CD4-positive, alpha-beta memory T cell (primary cell): ENCODE results near the gene PDRG1. TPM values are rescaled to one million over a fixed set of nuclear protein-coding genes. Genes with fewer than 3 reads are reported as not detected.

Experiments used
- CTCF ChIA-PET: fragments of 350-600 bp; sonication (Branson Sonifier 250); formaldehyde crosslinking; loops from one replicate; lab custom pipeline; 2021; ENCODE audit warnings: inconsistent platforms; ENCODE audit not compliant: partially characterized antibody; lab: Charles Lee
- POLR2A ChIA-PET: fragments of 350-600 bp; sonication (Branson Sonifier 250); formaldehyde crosslinking; loops from one replicate; lab custom pipeline; 2021; ENCODE audit not compliant: partially characterized antibody; lab: Charles Lee
- DNase-seq, 5 donors: peaks; one replicate each; pipeline versions ENCODE4 v3.0.0 to v3.0.0-alpha.2; 2020 to 2022; ENCODE audit warnings: mixed read lengths in 1 of 5
- H3K27ac ChIP-seq: one replicate; pipeline ENCODE4 v1.7.0; 2013; ENCODE audit warnings: low read depth, low read length
- H3K27me3 ChIP-seq: 2 replicates; pipeline ENCODE4 v1.7.0; 2013; ENCODE audit warnings: mild to moderate bottlenecking, low read length, moderate library complexity; ENCODE audit not compliant: insufficient read depth
- H3K36me3 ChIP-seq: 2 replicates; pipeline ENCODE4 v1.7.0; 2013; ENCODE audit warnings: mild to moderate bottlenecking, low read length, moderate library complexity; ENCODE audit not compliant: insufficient read depth
- H3K4me1 ChIP-seq: 2 replicates; pipeline ENCODE4 v1.7.0; 2013; ENCODE audit warnings: mild to moderate bottlenecking, low read length, moderate library complexity; ENCODE audit not compliant: insufficient read depth
- H3K4me3 ChIP-seq, 2 donors: one replicate each; pipeline ENCODE4 v1.7.0; 2013; ENCODE audit warnings: low read length in 2 of 2, mild to moderate bottlenecking in 1 of 2
- H3K9me3 ChIP-seq, 2 donors: one replicate each; pipeline ENCODE4 v1.7.0; 2013; ENCODE audit warnings: low read length in 2 of 2, control low read depth in 1 of 2; ENCODE audit not compliant: control insufficient read depth in 1 of 2
- H3K27ac Mint-ChIP-seq, 7 donors: one replicate each; pipeline ENCODE4 v1.8.0; 2020 to 2021; ENCODE audit warnings: mixed read lengths in 7 of 7, mild to moderate bottlenecking in 6 of 7, inconsistent platforms in 3 of 7, moderate library complexity in 3 of 7
- H3K27me3 Mint-ChIP-seq, 2 donors: one replicate each; pipeline ENCODE4 v1.8.0; 2020 to 2021; ENCODE audit warnings: mixed read lengths in 2 of 2
- H3K36me3 Mint-ChIP-seq, 2 donors: one replicate each; pipeline ENCODE4 v1.8.0; 2020 to 2021; ENCODE audit warnings: mixed read lengths in 2 of 2, inconsistent platforms in 1 of 2, mild to moderate bottlenecking in 1 of 2
- H3K4me1 Mint-ChIP-seq, 4 donors: one replicate each; pipeline ENCODE4 v1.8.0; 2020 to 2021; ENCODE audit warnings: mixed read lengths in 4 of 4, mild to moderate bottlenecking in 1 of 4
- H3K4me3 Mint-ChIP-seq, 8 donors: one replicate each; pipeline ENCODE4 v1.8.0; 2020 to 2021; ENCODE audit warnings: mixed read lengths in 8 of 8, mild to moderate bottlenecking in 7 of 8, moderate library complexity in 6 of 8, inconsistent platforms in 3 of 8
- H3K9me3 Mint-ChIP-seq, 8 donors: one replicate each; pipeline ENCODE4 v1.8.0; 2020 to 2021; ENCODE audit warnings: mixed read lengths in 8 of 8, mild to moderate bottlenecking in 5 of 8, inconsistent platforms in 3 of 8, moderate library complexity in 1 of 8
- intact Hi-C: fragments of 100-400 bp; cut with micrococcal nuclease; formaldehyde crosslinking; loops from one replicate; pipeline ENCODE4 v1.15.1; 2023
- polyA plus RNA-seq, 2 donors: library from polyadenylated mRNA; unstranded; fragments of 300-500 nt; fragmentation: Illumina TruSeq; gene quantifications; one replicate each; pipeline ENCODE4 v1.2.3, GENCODE V29; 2021
- total RNA-seq, 2 experiments: library from RNA; stranded (reverse); gene quantifications; one replicate each; pipeline ENCODE4 v1.2.3, GENCODE V29; 2021

PDRG1 gene
- total and polyA plus RNA-seq, 4 experiments from 2014 or later: 12.6 to 16.8 (median 13.2) TPM

GRCh38 chr20:31966991-31967655 is 15.3 kb upstream of the PDRG1 start:
- H3K4me1 ChIP-seq: no peaks in the 10 kb centered on the region
- H3K27ac ChIP-seq: no peak overlapping the region
- Mint-ChIP-seq H3K36me3 (peaks cover 0 to 3% of the 10 kb centered on the region in 2 donors), H3K27me3 (peaks cover 44 to 48% of the 10 kb centered on the region in 2 donors), H3K4me3 (peak overlapping the region in 7 of 8 donors; percentile 30 to 70 (median 57)), H3K27ac (peak overlapping the region in 1 of 7 donors; percentile 48), H3K4me1 (peaks cover 2 to 13% (median 7%) of the 10 kb centered on the region in 4 donors), H3K9me3 (peaks cover 0 to 10% (median 1%) of the 10 kb centered on the region in 8 donors)
- no peaks in the 10 kb centered on the region for H3K9me3 ChIP-seq
- intact Hi-C loops: no loop called here
- no peak overlapping the region for H3K4me3 ChIP-seq
- DNase-seq: no peak
- no peaks in the 10 kb centered on the region for H3K36me3 ChIP-seq
- POLR2A ChIA-PET: no interaction called here
- peaks cover 20% of the 10 kb centered on the region for H3K27me3 ChIP-seq
- CTCF ChIA-PET: no interaction called here

- POLR2A ChIA-PET: no interaction called here
- Mint-ChIP-seq H3K27ac (no peak overlapping the region), H3K36me3 (peaks cover 0 to 3% of the 10 kb centered on the region in 2 donors), H3K4me1 (peaks cover 2 to 13% (median 7%) of the 10 kb centered on the region in 4 donors), H3K4me3 (no peak overlapping the region), H3K27me3 (peaks cover 38 to 48% of the 10 kb centered on the region in 2 donors), H3K9me3 (peaks cover 0 to 10% (median 1%) of the 10 kb centered on the region in 8 donors)
- Histone ChIP-seq H3K27me3 (peaks cover 18% of the 10 kb centered on the region), H3K4me3 (no peak overlapping the region), H3K36me3 (no peaks in the 10 kb centered on the region), H3K4me1 (no peaks in the 10 kb centered on the region), H3K9me3 (no peaks in the 10 kb centered on the region), H3K27ac (no peak overlapping the region)
- CTCF ChIA-PET: interaction anchor here (2.7 kb wide), 1 partner anchor 12 kb away, joined by 14 read pairs; the partner anchor contains the start of gene PDRG1
- intact Hi-C loops: no loop called here
- no peak for DNase-seq
Measured at GRCh38 chr20:31963889-31964288, 12.0 kb upstream of the PDRG1 start.

DNA sequence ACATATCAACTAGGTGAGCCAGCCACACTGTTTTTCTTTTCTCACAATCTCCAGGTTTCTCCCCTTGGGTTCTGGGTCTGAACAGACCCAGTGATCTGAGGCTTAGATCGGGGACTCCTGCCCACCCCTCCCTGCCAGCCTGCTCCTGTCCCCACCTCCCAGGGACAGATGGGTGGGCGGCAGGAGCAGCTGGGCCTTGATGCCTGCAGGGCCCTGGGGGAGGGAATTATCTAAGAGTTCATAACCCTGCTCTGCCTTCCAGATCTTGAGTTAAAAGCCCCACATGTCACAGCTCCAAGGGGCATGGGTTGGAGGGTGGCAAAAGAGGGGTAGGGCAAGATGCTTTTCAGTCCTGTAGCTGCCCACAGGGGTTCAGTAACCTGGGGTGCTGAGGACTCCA is 10.9 kb upstream of the PDRG1 start:
- Histone ChIP-seq H3K4me1 (no peaks in the 10 kb centered on the region), H3K27ac (no peak overlapping the region), H3K4me3 (no peak overlapping the region), H3K36me3 (no peaks in the 10 kb centered on the region), H3K9me3 (no peaks in the 10 kb centered on the region), H3K27me3 (peaks cover 16% of the 10 kb centered on the region)
- no peak for DNase-seq
- H3K4me3 Mint-ChIP-seq: no peak overlapping the region
- H3K9me3 Mint-ChIP-seq: peaks cover 0 to 8% (median 0%) of the 10 kb centered on the region in 8 donors
- H3K4me1 Mint-ChIP-seq: peaks cover 0 to 8% (median 3%) of the 10 kb centered on the region in 4 donors
- POLR2A ChIA-PET: no interaction called here
- H3K27me3 Mint-ChIP-seq: peaks cover 36 to 47% of the 10 kb centered on the region in 2 donors
- CTCF ChIA-PET: interaction anchor here (2.7 kb wide), 1 partner anchor 10 kb away, joined by 14 read pairs; the partner anchor contains the start of gene PDRG1
- intact Hi-C loops: no loop called here
- no peak overlapping the region for H3K27ac Mint-ChIP-seq
- no peaks in the 10 kb centered on the region for H3K36me3 Mint-ChIP-seq

DNA sequence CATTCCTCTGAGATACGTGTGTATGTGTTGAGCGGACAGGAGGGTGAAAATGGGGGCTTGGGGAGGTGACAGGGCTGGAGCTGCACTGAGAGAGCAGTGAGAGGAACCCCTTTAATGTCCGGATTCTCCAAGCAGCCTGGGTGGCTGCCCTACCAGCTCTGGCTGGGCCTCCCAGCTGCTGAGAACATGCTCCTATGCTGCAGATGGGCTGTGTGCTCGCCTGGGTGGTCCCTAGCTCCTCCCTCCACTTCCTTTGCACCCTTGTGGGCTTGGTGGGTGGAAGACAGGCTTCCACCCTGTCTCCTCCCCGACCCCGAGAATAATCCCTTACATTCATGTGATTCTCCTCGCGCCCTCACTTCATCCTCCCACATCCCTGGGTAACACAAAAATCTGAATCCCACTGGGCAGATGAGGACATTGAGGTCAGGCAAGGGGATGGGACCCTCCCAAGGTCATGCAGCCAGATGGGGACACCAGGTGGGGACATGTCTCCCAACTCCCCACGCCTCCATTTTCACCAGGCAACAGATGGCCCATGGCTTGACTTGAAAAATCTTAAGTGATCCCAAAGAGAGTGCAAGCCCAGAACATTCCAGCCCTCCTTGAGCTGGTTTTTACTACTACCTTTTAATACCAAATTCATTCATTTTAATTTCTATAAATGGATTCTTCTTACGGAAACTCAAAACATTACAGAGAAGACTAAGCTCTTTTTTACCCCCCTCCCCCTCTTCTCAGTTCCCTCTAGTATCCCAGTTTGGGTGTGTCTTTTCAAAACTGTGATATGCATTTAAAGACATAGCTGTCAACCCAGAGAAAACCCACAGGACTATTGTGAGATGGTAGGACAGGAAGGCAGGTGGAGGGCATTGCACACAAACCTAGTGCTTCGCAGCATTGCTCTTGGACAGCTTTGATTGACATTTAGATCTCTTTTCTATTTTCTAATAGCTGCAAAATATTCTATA is 5.0 kb upstream of the PDRG1 start:
- intact Hi-C loops: no loop called here

DNA sequence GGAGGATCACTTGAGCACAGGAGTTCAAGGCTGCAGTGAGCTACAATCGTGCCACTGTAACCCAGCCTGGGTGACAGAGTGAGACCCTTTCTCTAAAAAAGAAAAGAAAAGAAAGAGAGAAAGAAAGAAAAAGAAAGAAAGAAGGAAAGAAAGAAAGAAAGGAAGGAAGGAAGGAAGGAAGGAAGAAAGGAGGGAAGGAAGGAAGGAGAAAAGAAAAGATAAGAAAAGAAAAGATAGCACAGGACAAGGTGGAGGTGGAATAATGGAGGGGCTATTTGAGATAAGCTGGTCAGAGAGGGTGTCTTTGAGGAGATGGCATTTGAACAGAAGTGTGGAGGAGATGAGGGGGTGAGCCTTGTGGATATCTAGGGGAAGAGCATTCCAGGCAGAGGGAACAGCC is 2.7 kb upstream of the PDRG1 start:
- Histone ChIP-seq H3K27me3 (no peaks in the 10 kb centered on the region), H3K36me3 (peaks cover 4% of the 10 kb centered on the region), H3K4me1 (peaks cover 23% of the 10 kb centered on the region), H3K4me3 (no peak overlapping the region), H3K27ac (no peak overlapping the region), H3K9me3 (no peaks in the 10 kb centered on the region)
- Mint-ChIP-seq H3K27me3 (peaks cover 16 to 18% of the 10 kb centered on the region in 2 donors), H3K9me3 (peaks cover 0 to 2% (median 0%) of the 10 kb centered on the region in 8 donors), H3K4me3 (no peak overlapping the region), H3K27ac (no peak overlapping the region), H3K36me3 (peaks cover 3 to 16% of the 10 kb centered on the region in 2 donors), H3K4me1 (peaks cover 17 to 28% (median 25%) of the 10 kb centered on the region in 4 donors)
- intact Hi-C loops: loop anchor here (5.0 kb wide), 1 partner anchor 153 kb away; the partner anchor contains the start of gene TM9SF4
- ChIA-PET CTCF (interaction anchor here (0.6 to 5.7 kb wide), 2 partner anchors 101 to 121 kb away, joined by 3 to 101 read pairs; no protein-coding TSS in a partner anchor), POLR2A (no interaction called here)
- no peak for DNase-seq

More for the DNA sequence above, 5.0 kb upstream of the PDRG1 start:
- H3K27me3 ChIP-seq: no peaks in the 10 kb centered on the region
- H3K9me3 Mint-ChIP-seq: peaks cover 0 to under 1% (median 0%) of the 10 kb centered on the region in 8 donors
- no peak overlapping the region for H3K4me3 Mint-ChIP-seq
- ChIA-PET CTCF (interaction anchor here (1.0 to 1.3 kb wide), 2 partner anchors 105 to 130 kb away, joined by 3 to 6 read pairs; no protein-coding TSS in a partner anchor), POLR2A (no interaction called here)
- no peaks in the 10 kb centered on the region for H3K36me3 ChIP-seq
- peaks cover 4 to 5% (median 4%) of the 10 kb centered on the region in 4 donors for H3K4me1 Mint-ChIP-seq
- no peak overlapping the region for H3K4me3 ChIP-seq
- no peak for DNase-seq
- H3K36me3 Mint-ChIP-seq: peaks cover 0 to 1% of the 10 kb centered on the region in 2 donors
- H3K27ac Mint-ChIP-seq: no peak overlapping the region
- H3K27ac ChIP-seq: no peak overlapping the region
- peaks cover 20 to 30% of the 10 kb centered on the region in 2 donors for H3K27me3 Mint-ChIP-seq
- peaks cover 3% of the 10 kb centered on the region for H3K4me1 ChIP-seq
- H3K9me3 ChIP-seq: no peaks in the 10 kb centered on the region

- peaks cover 0 to 2% (median 0%) of the 10 kb centered on the region in 8 donors for H3K9me3 Mint-ChIP-seq
- Histone ChIP-seq H3K27me3 (no peaks in the 10 kb centered on the region), H3K4me3 (no peak overlapping the region), H3K9me3 (no peaks in the 10 kb centered on the region), H3K27ac (no peak overlapping the region), H3K4me1 (peaks cover 23% of the 10 kb centered on the region), H3K36me3 (peaks cover 7% of the 10 kb centered on the region)
- ChIA-PET POLR2A (no interaction called here), CTCF (interaction anchor here (2.3 to 5.7 kb wide), 3 partner anchors 11 to 101 kb away, joined by 14 to 101 read pairs (median 19); no protein-coding TSS in a partner anchor)
- intact Hi-C loops: loop anchor here (2.0 to 5.0 kb wide), 2 partner anchors 65 to 154 kb away; partner anchors contain the start of gene TM9SF4
- no peak for DNase-seq
- H3K4me1 Mint-ChIP-seq: peaks cover 22 to 35% (median 31%) of the 10 kb centered on the region in 4 donors
- peaks cover 8 to 21% of the 10 kb centered on the region in 2 donors for H3K36me3 Mint-ChIP-seq
- H3K4me3 Mint-ChIP-seq: no peak overlapping the region
- H3K27me3 Mint-ChIP-seq: peaks cover 12 to 13% of the 10 kb centered on the region in 2 donors
- H3K27ac Mint-ChIP-seq: no peak overlapping the region
Measured at GRCh38 chr20:31953556-31954148, 1.8 kb upstream of the PDRG1 start.
